ENCODE data around the gene SAV1.

DNA sequence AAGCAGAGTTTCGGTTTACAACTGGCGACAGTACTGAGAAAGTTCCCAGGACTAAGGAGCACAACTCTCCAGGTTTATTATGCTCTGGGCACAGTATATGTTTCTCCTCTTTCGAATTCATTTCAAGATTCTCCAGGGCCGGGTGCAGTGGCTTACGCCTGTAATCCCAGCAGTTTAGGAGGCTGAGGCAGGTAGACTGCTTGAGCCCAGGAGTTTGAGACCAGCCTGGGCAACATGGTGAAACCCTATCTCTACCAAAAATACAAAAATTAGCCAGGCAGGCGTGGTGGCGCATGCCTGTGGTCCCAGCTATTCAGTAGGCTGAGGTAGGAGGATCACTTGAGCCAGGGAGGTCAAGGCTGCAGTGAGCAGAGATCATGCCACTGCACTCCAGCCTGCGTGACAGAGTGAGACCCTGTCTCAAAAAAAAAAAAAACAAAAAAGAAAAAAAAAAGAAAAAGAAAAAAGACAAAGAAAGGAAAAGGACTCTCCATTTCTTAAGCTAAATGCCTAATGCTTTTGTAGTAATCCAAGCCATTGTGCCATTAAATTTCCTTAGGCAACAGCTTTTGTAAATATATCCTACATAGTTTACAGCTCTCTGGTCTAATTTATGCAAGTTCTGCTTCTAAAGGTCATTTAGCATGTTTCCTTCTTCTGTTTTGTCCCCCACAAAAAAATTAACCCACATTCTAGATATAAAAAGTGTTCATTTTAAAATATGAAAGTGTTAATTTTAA lies 73.4 kb downstream of the SAV1 start:
- TF ChIP-seq, protein P1, sequence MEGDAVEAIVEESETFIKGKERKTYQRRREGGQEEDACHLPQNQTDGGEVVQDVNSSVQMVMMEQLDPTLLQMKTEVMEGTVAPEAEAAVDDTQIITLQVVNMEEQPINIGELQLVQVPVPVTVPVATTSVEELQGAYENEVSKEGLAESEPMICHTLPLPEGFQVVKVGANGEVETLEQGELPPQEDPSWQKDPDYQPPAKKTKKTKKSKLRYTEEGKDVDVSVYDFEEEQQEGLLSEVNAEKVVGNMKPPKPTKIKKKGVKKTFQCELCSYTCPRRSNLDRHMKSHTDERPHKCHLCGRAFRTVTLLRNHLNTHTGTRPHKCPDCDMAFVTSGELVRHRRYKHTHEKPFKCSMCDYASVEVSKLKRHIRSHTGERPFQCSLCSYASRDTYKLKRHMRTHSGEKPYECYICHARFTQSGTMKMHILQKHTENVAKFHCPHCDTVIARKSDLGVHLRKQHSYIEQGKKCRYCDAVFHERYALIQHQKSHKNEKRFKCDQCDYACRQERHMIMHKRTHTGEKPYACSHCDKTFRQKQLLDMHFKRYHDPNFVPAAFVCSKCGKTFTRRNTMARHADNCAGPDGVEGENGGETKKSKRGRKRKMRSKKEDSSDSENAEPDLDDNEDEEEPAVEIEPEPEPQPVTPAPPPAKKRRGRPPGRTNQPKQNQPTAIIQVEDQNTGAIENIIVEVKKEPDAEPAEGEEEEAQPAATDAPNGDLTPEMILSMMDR (conservative IDR thresholded peaks at IDR 0.05; ENCODE audit: low read depth, low read length): no peak
- TF ChIP-seq EZH2 (IDR thresholded peaks at IDR 0.05; ENCODE audit: low read length, unreplicated experiment) (no peak), EZH2phosphoT487 (IDR thresholded peaks at IDR 0.05; ENCODE audit: borderline replicate concordance, low read length) (no peak)

Measured in PC-3 (cell line).